Upper lobe of left lung (tissue), 4 donors: ENCODE data around the gene ENTPD5.

ENCODE experiments used
- CTCF ChIP-seq, 6 experiments: fragments of 450-650 bp in 4 of 6; fragments of 200-600 bp in 2 of 6; sonication (generic) in 2 of 6; IDR thresholded peaks; one replicate each; pipeline ENCODE4 v1.5.1; 2016 to 2019; ENCODE audit warnings: antibody characterized with exemption in 6 of 6
- POLR2AphosphoS5 ChIP-seq, 2 donors: sonication (generic); formaldehyde crosslinking; IDR thresholded peaks; one replicate each; pipeline ENCODE4 v1.5.1; 2017; ENCODE audit warnings: antibody characterized with exemption in 2 of 2

GRCh38 chr14:74035556-74035955, 16.5 kb upstream of the ENTPD5 start:
- TF ChIP-seq CTCF (IDR thresholded peaks at IDR 0.05) (no peak), POLR2AphosphoS5 (IDR thresholded peaks at IDR 0.05) (no peak)
